ENCODE data around the gene UBFD1.
"Not testable (repeated sequence)": the region's sequence is repeated elsewhere in the genome, so short reads cannot be mapped to it uniquely, and the experiment has no call there.

UBFD1 gene

GRCh38 chr16:23571895-23572294 lies 14.4 kb downstream of the UBFD1 start:
- no peak for DNase-seq

- DNase-seq = no peak
These were observed 14.9 kb downstream of the UBFD1 start for GRCh38 chr16:23572394-23572793.

- no peak for DNase-seq
These were observed 16.3 kb downstream of the UBFD1 start for GRCh38 chr16:23573817-23574216.

- no peak for DNase-seq
These were observed 18.3 kb downstream of the UBFD1 start for GRCh38 chr16:23575834-23576233.

- DNase-seq = no peak
These were observed 20.0 kb downstream of the UBFD1 start for GRCh38 chr16:23577493-23577892.

- no peak for DNase-seq
These were observed 20.7 kb downstream of the UBFD1 start for GRCh38 chr16:23578101-23578830.

- DNase-seq = no peak
These were observed 21.8 kb downstream of the UBFD1 start for GRCh38 chr16:23579371-23579770.

GRCh38 chr16:23580391-23580790 lies 22.9 kb downstream of the UBFD1 start:
- DNase-seq = no peak

- DNase-seq = no peak
These were observed 24.2 kb downstream of the UBFD1 start for GRCh38 chr16:23581764-23582163.

- DNase-seq = not testable (repeated sequence)
These were observed 25.7 kb downstream of the UBFD1 start for GRCh38 chr16:23583271-23583670.

- DNase-seq = no peak
These were observed 26.9 kb downstream of the UBFD1 start for GRCh38 chr16:23584186-23585076.

- no peak for DNase-seq
These were observed 30.2 kb downstream of the UBFD1 start for GRCh38 chr16:23587726-23588125.

- no peak for DNase-seq
These were observed 32.7 kb downstream of the UBFD1 start for GRCh38 chr16:23590181-23590580.

GRCh38 chr16:23594186-23594585 lies 36.7 kb downstream of the UBFD1 start:
- no peak for DNase-seq

GRCh38 chr16:23595246-23595950 lies 37.9 kb downstream of the UBFD1 start:
- DNase-seq = no peak

GRCh38 chr16:23595951-23596720 lies 38.6 kb downstream of the UBFD1 start, which contains the start of gene NDUFAB1:
NDUFAB1 (minus strand) TSS chr16:23596316; CDS start chr16:23596290, 26 bp downstream.
- peak; percentile 72 for DNase-seq

GRCh38 chr16:23597003-23597756 lies 39.7 kb downstream of the UBFD1 start:
- peak; percentile 51 for DNase-seq

- DNase-seq = no peak
These were observed 50.2 kb downstream of the UBFD1 start for GRCh38 chr16:23607726-23608125.

- DNase-seq = no peak
These were observed 50.7 kb downstream of the UBFD1 start for GRCh38 chr16:23608194-23608593.

GRCh38 chr16:23609929-23610328 lies 52.4 kb downstream of the UBFD1 start:
- no peak for DNase-seq

GRCh38 chr16:23610905-23611304 lies 53.4 kb downstream of the UBFD1 start:
- DNase-seq = not testable (repeated sequence)

- DNase-seq = no peak
These were observed 54.4 kb downstream of the UBFD1 start for GRCh38 chr16:23611936-23612335.

Data from NCI-H1105 (cell line).